NCI-H2107 treated with DMSO at 0.1 percent for 48 hours (cell line): ENCODE measurements around the gene HNRNPL.
"Not testable (repeated sequence)": the region's sequence is repeated elsewhere in the genome, so short reads cannot be mapped to it uniquely, and the experiment has no call there.

Source experiments
- DNase-seq: peaks from one replicate; lab custom pipeline; 2025; ENCODE audit not compliant: unreplicated experiment; lab: John Stamatoyannopoulos, UW

The HNRNPL gene

GRCh38 chr19:38830039-38830733 is 19.6 kb downstream of the HNRNPL start:
- no peak for DNase-seq

GRCh38 chr19:38829203-38829602 is 20.6 kb downstream of the HNRNPL start:
- not testable (repeated sequence) for DNase-seq

- DNase-seq = no peak
These were observed 22.8 kb downstream of the HNRNPL start for GRCh38 chr19:38826856-38827551.

GRCh38 chr19:38825936-38826335 is 23.9 kb downstream of the HNRNPL start:
- DNase-seq = not testable (repeated sequence)

- DNase-seq = not testable (repeated sequence)
These were observed 28.5 kb downstream of the HNRNPL start for GRCh38 chr19:38821230-38821825.

GRCh38 chr19:38819231-38819920 is 30.4 kb downstream of the HNRNPL start:
- DNase-seq = no peak

GRCh38 chr19:38817081-38817480 is 32.7 kb downstream of the HNRNPL start:
- no peak for DNase-seq

- DNase-seq = no peak
These were observed 33.5 kb downstream of the HNRNPL start for GRCh38 chr19:38816131-38816750.

- DNase-seq = no peak
These were observed 34.5 kb downstream of the HNRNPL start for GRCh38 chr19:38815059-38816001.

- not testable (repeated sequence) for DNase-seq
These were observed 35.9 kb downstream of the HNRNPL start for GRCh38 chr19:38813932-38814331.

- DNase-seq = no peak
These were observed 36.5 kb downstream of the HNRNPL start for GRCh38 chr19:38813323-38813722.

GRCh38 chr19:38812841-38813320 is 36.9 kb downstream of the HNRNPL start, which contains the start of gene LGALS4:
Gene LGALS4, minus strand, starts transcription at chr19:38812945. Its CDS starts 59 bp downstream, at chr19:38812886.
- DNase-seq = no peak

- no peak for DNase-seq
These were observed 37.6 kb downstream of the HNRNPL start for GRCh38 chr19:38812009-38812840.

GRCh38 chr19:38809592-38810252 is 40.1 kb downstream of the HNRNPL start:
- DNase-seq = no peak

- DNase-seq = no peak
These were observed 41.0 kb downstream of the HNRNPL start for GRCh38 chr19:38808741-38809140.

- not testable (repeated sequence) for DNase-seq
These were observed 42.2 kb downstream of the HNRNPL start for GRCh38 chr19:38807374-38808098.

GRCh38 chr19:38806371-38806770 is 43.4 kb downstream of the HNRNPL start:
- no peak for DNase-seq

- no peak for DNase-seq
These were observed 44.6 kb downstream of the HNRNPL start for GRCh38 chr19:38805180-38805579.
